Measurements from ENCODE around the gene ARHGEF17. TPM values are rescaled to one million over a fixed set of nuclear protein-coding genes. Genes with fewer than 3 reads are reported as not detected.

Gene ARHGEF17
- total RNA-seq, 2 experiments from 2014 or later: 0.07 to 0.41 TPM

- no peak for TF ChIP-seq CTCF (IDR thresholded peaks at IDR 0.05)
- Mint-ChIP-seq H3K9me3 (no peaks in the 10 kb centered on the region), H3K4me3 (no peak overlapping the region), H3K27ac (no peak overlapping the region), H3K27me3 (no peaks in the 10 kb centered on the region), H3K4me1 (ENCODE audit: low read depth) (no peaks in the 10 kb centered on the region), H3K36me3 (ENCODE audit: low read depth) (no peaks in the 10 kb centered on the region)
- ATAC-seq (no peak), DNase-seq (no peak)
- ChIA-PET POLR2A (no interaction called here), CTCF (interaction anchor here (1.6 kb wide), 1 partner anchor 27 kb away, joined by 4 read pairs; no protein-coding TSS in a partner anchor)
- intact Hi-C loops (cut with micrococcal nuclease): no loop called here
Measured at GRCh38 chr11:73280626-73281025, 27.4 kb upstream of the ARHGEF17 start.

DNA sequence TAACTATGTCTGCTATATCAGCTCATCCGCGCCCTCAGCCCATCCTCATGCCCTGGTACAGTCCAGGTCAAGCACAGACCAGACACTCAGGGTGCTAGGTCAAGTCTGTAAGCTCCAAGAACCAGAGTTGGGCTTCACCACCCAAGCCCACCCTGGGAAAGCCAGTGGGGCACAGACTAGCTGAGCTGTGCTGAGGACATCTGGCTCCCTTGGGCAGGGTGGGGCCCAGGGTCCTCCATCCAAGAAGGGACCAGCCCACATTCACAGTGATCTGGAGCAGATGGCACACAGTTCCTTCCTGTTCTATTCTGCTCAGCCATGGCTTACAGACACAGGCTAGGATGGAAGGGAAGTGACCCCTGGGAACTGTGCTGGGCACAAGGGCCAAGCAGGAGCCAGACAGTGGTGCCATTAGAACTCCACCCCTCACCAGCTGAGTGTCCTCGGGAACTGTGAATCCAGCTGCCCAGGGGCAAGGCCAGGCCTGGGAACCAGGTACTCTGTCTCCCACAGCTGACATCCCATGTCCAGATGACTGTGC, 26.8 kb upstream of the ARHGEF17 start:
- Mint-ChIP-seq H3K27me3 (no peaks in the 10 kb centered on the region), H3K36me3 (ENCODE audit: low read depth) (no peaks in the 10 kb centered on the region), H3K4me3 (no peak overlapping the region), H3K4me1 (ENCODE audit: low read depth) (no peaks in the 10 kb centered on the region), H3K9me3 (no peaks in the 10 kb centered on the region), H3K27ac (no peak overlapping the region)
- no peak for TF ChIP-seq CTCF (IDR thresholded peaks at IDR 0.05)
- DNase-seq (no peak), ATAC-seq (no peak)
- CTCF ChIA-PET: interaction anchor here (1.6 kb wide), 1 partner anchor 26 kb away, joined by 4 read pairs; no protein-coding TSS in a partner anchor
- intact Hi-C loops (cut with micrococcal nuclease): no loop called here
- POLR2A ChIA-PET: no interaction called here

- ChIA-PET CTCF (interaction anchor here (1.0 to 2.6 kb wide), 3 partner anchors 13 to 25 kb away, joined by 4 to 13 read pairs (median 5); no protein-coding TSS in a partner anchor), POLR2A (interaction anchor here (0.6 kb wide), 1 partner anchor 51 kb away, joined by 4 read pairs; no protein-coding TSS in a partner anchor)
- no peak for DNase-seq
Measured at GRCh38 chr11:73281796-73282660, 26.0 kb upstream of the ARHGEF17 start.

DNA sequence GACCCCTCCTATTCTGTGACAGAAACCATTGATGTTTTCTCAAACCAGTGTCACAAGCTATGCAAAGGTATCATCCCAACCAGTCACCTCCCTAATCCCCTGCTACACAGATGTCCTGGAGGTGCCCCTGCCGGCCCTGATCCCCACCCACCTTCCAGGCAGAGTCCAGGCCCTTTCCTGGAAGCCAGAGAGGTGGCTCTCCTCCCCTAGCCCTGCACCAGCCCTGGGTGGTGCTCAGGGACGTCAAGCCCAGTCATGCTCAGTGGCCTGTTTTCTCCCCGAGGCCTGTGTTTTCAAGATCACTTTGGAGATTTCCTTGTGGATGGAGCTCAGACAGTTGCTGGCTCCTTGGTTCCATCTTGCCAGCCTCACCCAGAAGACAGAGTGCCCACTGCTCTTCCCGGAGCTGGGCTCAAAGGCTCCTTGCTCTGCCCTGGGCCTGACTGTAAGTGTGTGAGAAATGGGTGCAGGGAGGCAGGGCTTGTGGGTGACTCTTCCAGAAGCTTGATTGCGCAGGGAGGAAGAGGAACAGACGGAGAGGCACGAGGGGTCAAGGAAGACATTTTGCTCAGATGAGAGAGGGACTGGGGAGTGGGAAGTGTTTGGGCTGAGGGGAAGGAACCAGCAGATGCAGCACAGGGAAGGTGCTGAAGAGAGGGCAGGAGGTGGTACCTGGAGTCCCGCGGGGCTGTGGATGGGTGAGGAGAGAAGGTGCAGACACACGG, 24.6 kb upstream of the ARHGEF17 start:
- ChIA-PET POLR2A (interaction anchor here (0.7 kb wide), 1 partner anchor 23 kb away, joined by 4 read pairs; no protein-coding TSS in a partner anchor), CTCF (interaction anchor here (1.0 to 2.6 kb wide), 5 partner anchors 9 to 77 kb away, joined by 3 to 13 read pairs (median 3); no protein-coding TSS in a partner anchor)
- Mint-ChIP-seq H3K4me1 (ENCODE audit: low read depth) (peaks cover 4% of the 10 kb centered on the region), H3K27ac (no peak overlapping the region), H3K27me3 (no peaks in the 10 kb centered on the region), H3K36me3 (ENCODE audit: low read depth) (no peaks in the 10 kb centered on the region), H3K9me3 (no peaks in the 10 kb centered on the region), H3K4me3 (no peak overlapping the region)
- DNase-seq: no peak
- TF ChIP-seq CTCF (IDR thresholded peaks at IDR 0.05): no peak
- no peak for ATAC-seq
- intact Hi-C loops (cut with micrococcal nuclease): no loop called here

More at GRCh38 chr11:73281796-73282660, 26.0 kb upstream of the ARHGEF17 start:
- Mint-ChIP-seq H3K36me3 (ENCODE audit: low read depth) (no peaks in the 10 kb centered on the region), H3K27ac (no peak overlapping the region), H3K9me3 (no peaks in the 10 kb centered on the region), H3K4me1 (ENCODE audit: low read depth) (no peaks in the 10 kb centered on the region), H3K4me3 (no peak overlapping the region), H3K27me3 (no peaks in the 10 kb centered on the region)
- ATAC-seq: no peak
- intact Hi-C loops (cut with micrococcal nuclease): no loop called here
- no peak for TF ChIP-seq CTCF (IDR thresholded peaks at IDR 0.05)
